Endothelial cell of umbilical vein (primary cell): Measurements from ENCODE around the gene SDR39U1. TPM values are rescaled to one million over a fixed set of nuclear protein-coding genes. Genes with fewer than 3 reads are reported as not detected.

Experiments
- BruUV-seq: library from RNA; stranded (reverse); fragments of 400-500 nt; replicated peaks from 2 replicates; lab custom pipeline; 2021; lab: Mats Ljungman, UMichigan
- CTCF ChIA-PET: fragments of 300-600, 350-600 bp; sonication (Branson Sonifier 250); formaldehyde crosslinking; loops from one replicate; lab custom pipeline; 2021; ENCODE audit warnings: antibody characterized with exemption, inconsistent platforms; lab: Charles Lee
- POLR2A ChIA-PET: fragments of 300-600, 350-600 bp; sonication (Branson Sonifier 250); formaldehyde crosslinking; loops from one replicate; lab custom pipeline; 2021; ENCODE audit warnings: antibody characterized with exemption, inconsistent platforms; lab: Charles Lee
- DNase-seq: peaks from one replicate; pipeline ENCODE4 v3.0.0-alpha.2; 2011; ENCODE audit warnings: low read depth, low spot score
- FAIRE-seq: peaks from 2 replicates; lab custom pipeline; 2011; peaks lifted over from hg19 to GRCh38; lab: Jason Lieb, UNC
- H2AFZ ChIP-seq: 2 replicates; pipeline ENCODE4 v1.6.0; 2012; ENCODE audit warnings: low read depth, low read length, control low read depth, inconsistent platforms
- H3K27ac ChIP-seq: 2 replicates; pipeline ENCODE4 v1.5.1; 2011; ENCODE audit warnings: low read depth, mild to moderate bottlenecking, control low read depth, low read length, moderate library complexity; ENCODE audit not compliant: insufficient read depth
- H3K27me3 ChIP-seq, 2 experiments: 2 replicates each; pipeline versions ENCODE4 v1.6.0 to v1.6.1; 2011; ENCODE audit warnings: low read length in 2 of 2, mixed read lengths in 1 of 2; ENCODE audit not compliant: control insufficient read depth in 2 of 2, insufficient read depth in 2 of 2
- H3K36me3 ChIP-seq, 2 experiments: 2 replicates in 1 of 2; 3 replicates in 1 of 2; pipeline ENCODE4 v1.5.1; 2011; ENCODE audit warnings: low read length in 2 of 2, mild to moderate bottlenecking in 1 of 2, moderate library complexity in 1 of 2; ENCODE audit not compliant: control insufficient read depth in 2 of 2, insufficient read depth in 2 of 2; ENCODE audit errors: extremely low read depth in 1 of 2
- H3K4me1 ChIP-seq: 3 replicates; pipeline ENCODE4 v1.5.1; 2011; ENCODE audit warnings: mild to moderate bottlenecking, low read length; ENCODE audit not compliant: control insufficient read depth, insufficient read depth; ENCODE audit errors: extremely low read depth
- H3K4me2 ChIP-seq: 2 replicates; pipeline ENCODE4 v1.6.1; 2011; ENCODE audit warnings: low read length, control low read depth, mixed read lengths; ENCODE audit not compliant: insufficient read depth
- H3K4me3 ChIP-seq, 3 experiments: fragments of 200-600 bp in 1 of 3; sonication (generic), shearing (Covaris generic) in 1 of 3; replicated peaks in 1 of 3; 2 replicates each; pipeline ENCODE4 v1.5.1; 2011 to 2016; ENCODE audit warnings: control low read depth in 3 of 3, low read length in 3 of 3, mild to moderate bottlenecking in 2 of 3, inconsistent platforms in 1 of 3, low read depth in 1 of 3, moderate library complexity in 1 of 3; ENCODE audit not compliant: insufficient read depth in 1 of 3
- H3K79me2 ChIP-seq: 2 replicates; pipeline ENCODE4 v1.6.0; 2012; ENCODE audit warnings: low read length, inconsistent platforms; ENCODE audit not compliant: control insufficient read depth, insufficient read depth
- H3K9ac ChIP-seq: replicated peaks from 2 replicates; pipeline ENCODE3; 2011; ENCODE audit warnings: low read length, control low read depth; ENCODE audit not compliant: insufficient read depth; ENCODE audit errors: extremely low read depth
- H3K9me1 ChIP-seq: replicated peaks from 3 replicates; pipeline ENCODE4 v1.6.0; 2011; ENCODE audit warnings: mild to moderate bottlenecking, low read length; ENCODE audit not compliant: control insufficient read depth, insufficient read depth; ENCODE audit errors: extremely low read depth
- H3K9me3 ChIP-seq: replicated peaks from 2 replicates; pipeline ENCODE4 v1.5.1; 2012; ENCODE audit warnings: low read length, inconsistent platforms; ENCODE audit not compliant: control insufficient read depth, insufficient read depth
- H4K20me1 ChIP-seq: replicated peaks from 2 replicates; pipeline ENCODE3; 2011; ENCODE audit warnings: mild to moderate bottlenecking, low read length; ENCODE audit not compliant: control insufficient read depth, insufficient read depth; ENCODE audit errors: extremely low read depth
- EZH2 ChIP-seq: IDR thresholded peaks from 2 replicates; pipeline ENCODE4 v1.6.1; 2012; ENCODE audit warnings: borderline replicate concordance, low read depth, mild to moderate bottlenecking, moderate library complexity, low read length, inconsistent platforms; ENCODE audit not compliant: severe bottlenecking
- FOS ChIP-seq: IDR thresholded peaks from 2 replicates; pipeline ENCODE4 v1.6.1; 2011; ENCODE audit warnings: mild to moderate bottlenecking, low read length, moderate library complexity, borderline replicate concordance; ENCODE audit not compliant: insufficient read depth
- GATA2 ChIP-seq: IDR thresholded peaks from 2 replicates; pipeline ENCODE4 v1.7.0; 2011; ENCODE audit warnings: low read depth, mild to moderate bottlenecking, moderate library complexity, mixed read lengths, low read length; ENCODE audit not compliant: insufficient read length, insufficient read depth
- JUN ChIP-seq: IDR thresholded peaks from 2 replicates; pipeline ENCODE4 v1.6.1; 2011; ENCODE audit warnings: borderline replicate concordance, low read depth; ENCODE audit not compliant: insufficient read length, insufficient read depth
- MYC ChIP-seq: IDR thresholded peaks from one replicate; pipeline ENCODE4 v1.6.1; 2011; ENCODE audit warnings: mild to moderate bottlenecking, low read depth, low read length
- POLR2A ChIP-seq: IDR thresholded peaks from 2 replicates; pipeline ENCODE4 v1.6.1; 2012; ENCODE audit warnings: low read depth, mild to moderate bottlenecking, control low read depth, low read length
- POLR2AphosphoS5 ChIP-seq: IDR thresholded peaks from 2 replicates; pipeline ENCODE4 v1.6.1; 2012; ENCODE audit warnings: low read depth, mild to moderate bottlenecking, control low read depth, low read length, moderate library complexity; ENCODE audit not compliant: insufficient read depth
- dilution Hi-C: fragments of 300-500 bp; cut with MboI; formaldehyde crosslinking; loops from one replicate; pipeline ENCODE4 v1.15.0; 2019; ENCODE audit warnings: low sequenced_read_pairs; ENCODE audit not compliant: extremely low pct_ligation_motif_present
- intact Hi-C: fragments of 100-400 bp; cut with micrococcal nuclease; formaldehyde crosslinking; loops from one replicate; pipeline ENCODE4 v1.10.0; 2022
- polyA plus RNA-seq, 4 experiments: library from polyadenylated mRNA; depleted of rRNA in 3 of 4; stranded (reverse) in 3 of 4; unstranded in 1 of 4; fragments of >200 nt; gene quantifications; 2 replicates each; pipeline versions ENCODE4 v1.2.1 to v1.2.3, GENCODE V29; 2011 to 2012; ENCODE audit warnings: missing spikeins in 1 of 4
- total RNA-seq: library from RNA; stranded (reverse); gene quantifications from 2 replicates; pipeline ENCODE4 v1.2.3, GENCODE V29; 2021
- TF ChIP-seq, protein P1 (sequence below): IDR thresholded peaks from 2 replicates; pipeline ENCODE4 v1.6.1; 2011; ENCODE audit not compliant: insufficient read depth, insufficient read length
- TF ChIP-seq, protein P2 (sequence below), 2 donors: IDR thresholded peaks; 1 replicate in 1 of 2; 2 replicates in 1 of 2; pipeline ENCODE4 v1.5.1; 2011; ENCODE audit warnings: low read length in 2 of 2, mild to moderate bottlenecking in 2 of 2, moderate library complexity in 2 of 2, control low read depth in 1 of 2, inconsistent platforms in 1 of 2, low read depth in 1 of 2; ENCODE audit not compliant: insufficient read depth in 1 of 2; ENCODE audit errors: extremely low read depth in 1 of 2

SDR39U1 gene
- total and polyA plus RNA-seq, 2 donors (not counting 3 experiments of a cell fraction or from before 2014, with no cell fraction given) = 40.2 to 72.6 TPM

DNA sequence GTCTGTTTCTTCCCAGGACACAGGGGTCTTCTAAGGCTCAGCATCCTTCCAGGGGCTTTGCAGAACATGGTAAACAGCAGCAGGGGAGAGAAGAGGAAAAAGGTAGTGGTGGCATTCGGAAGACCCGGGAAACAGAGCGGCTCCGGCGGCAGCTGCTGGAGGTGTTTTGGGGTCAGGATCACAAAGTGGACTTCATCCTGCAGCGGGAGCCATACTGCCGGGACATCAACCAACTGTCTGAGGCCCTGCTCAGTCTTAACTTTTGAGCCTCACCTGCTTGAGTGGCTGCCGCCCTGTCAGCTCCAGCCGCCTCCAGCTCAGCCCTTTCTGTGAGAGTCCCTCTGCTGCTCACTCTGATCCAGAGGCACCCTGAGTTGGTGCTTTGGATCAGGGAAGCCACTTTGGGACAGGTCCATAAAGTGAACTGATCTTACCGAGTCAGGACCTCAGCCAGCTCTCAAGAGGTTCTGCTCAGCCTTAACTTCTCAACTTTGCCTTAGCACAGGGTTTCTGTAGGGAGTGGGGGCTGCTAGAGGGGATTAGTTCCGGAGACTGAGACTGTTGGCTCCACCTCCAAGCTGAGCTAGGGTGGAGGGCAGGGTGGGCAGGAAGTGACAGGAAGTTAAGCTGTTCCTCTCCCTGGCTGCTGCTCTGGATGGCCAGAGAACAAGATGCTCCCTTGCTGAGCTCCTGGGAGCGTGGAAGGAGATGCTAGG is 5.4 kb downstream of the SDR39U1 start:
- POLR2A ChIA-PET = interaction anchor here (0.8 to 2.4 kb wide), 3 partner anchors 71 to 104 kb away, joined by 3 to 7 read pairs (median 3); no protein-coding TSS in a partner anchor
- H3K27ac ChIP-seq = peak overlapping the region; percentile 45

More for the DNA sequence above, 5.4 kb downstream of the SDR39U1 start:
- no peak overlapping the region for H3K9ac ChIP-seq
- H3K79me2 ChIP-seq = peaks cover 11% of the 10 kb centered on the region
- FAIRE-seq (peak; percentile 69), DNase-seq (peak; percentile 22)
- H4K20me1 ChIP-seq = no peaks in the 10 kb centered on the region
- no peak overlapping the region for H3K4me3 ChIP-seq
- H3K4me2 ChIP-seq = peak overlapping the region; percentile 5
- no TSS peak for BruUV-seq
- no peak overlapping the region for H2AFZ ChIP-seq
- no peaks in the 10 kb centered on the region for H3K9me3 ChIP-seq
- H3K36me3 ChIP-seq = peaks cover 13 to 35% of the 10 kb centered on the region in 2 experiments
- dilution Hi-C loops (no loop called here), intact Hi-C loops (no loop called here)
- H3K4me1 ChIP-seq = peaks cover 43% of the 10 kb centered on the region
- no peaks in the 10 kb centered on the region for H3K9me1 ChIP-seq
- no peak for TF ChIP-seq FOS
- no peak for TF ChIP-seq POLR2AphosphoS5
- TF ChIP-seq MYC = no peak
- TF ChIP-seq GATA2 = no peak
- TF ChIP-seq POLR2A = no peak
- TF ChIP-seq, protein P1, sequence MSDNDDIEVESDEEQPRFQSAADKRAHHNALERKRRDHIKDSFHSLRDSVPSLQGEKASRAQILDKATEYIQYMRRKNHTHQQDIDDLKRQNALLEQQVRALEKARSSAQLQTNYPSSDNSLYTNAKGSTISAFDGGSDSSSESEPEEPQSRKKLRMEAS = no peak
- TF ChIP-seq, protein P2, sequence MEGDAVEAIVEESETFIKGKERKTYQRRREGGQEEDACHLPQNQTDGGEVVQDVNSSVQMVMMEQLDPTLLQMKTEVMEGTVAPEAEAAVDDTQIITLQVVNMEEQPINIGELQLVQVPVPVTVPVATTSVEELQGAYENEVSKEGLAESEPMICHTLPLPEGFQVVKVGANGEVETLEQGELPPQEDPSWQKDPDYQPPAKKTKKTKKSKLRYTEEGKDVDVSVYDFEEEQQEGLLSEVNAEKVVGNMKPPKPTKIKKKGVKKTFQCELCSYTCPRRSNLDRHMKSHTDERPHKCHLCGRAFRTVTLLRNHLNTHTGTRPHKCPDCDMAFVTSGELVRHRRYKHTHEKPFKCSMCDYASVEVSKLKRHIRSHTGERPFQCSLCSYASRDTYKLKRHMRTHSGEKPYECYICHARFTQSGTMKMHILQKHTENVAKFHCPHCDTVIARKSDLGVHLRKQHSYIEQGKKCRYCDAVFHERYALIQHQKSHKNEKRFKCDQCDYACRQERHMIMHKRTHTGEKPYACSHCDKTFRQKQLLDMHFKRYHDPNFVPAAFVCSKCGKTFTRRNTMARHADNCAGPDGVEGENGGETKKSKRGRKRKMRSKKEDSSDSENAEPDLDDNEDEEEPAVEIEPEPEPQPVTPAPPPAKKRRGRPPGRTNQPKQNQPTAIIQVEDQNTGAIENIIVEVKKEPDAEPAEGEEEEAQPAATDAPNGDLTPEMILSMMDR (IDR thresholded peaks at IDR 0.05; ENCODE audit: extremely low read depth in 1 of 2, insufficient read depth in 1 of 2, low read depth in 1 of 2, low read length in 2 of 2) = no peak
- no peak for TF ChIP-seq EZH2
- no peak for TF ChIP-seq JUN
- CTCF ChIA-PET = interaction anchor here (0.7 to 10.2 kb wide), 23 partner anchors 12 to 194 kb away, joined by 3 to 811 read pairs (median 7); partner anchors contain the start of genes ADCY4, CIDEB, LTB4R and LTB4R2
- no peaks in the 10 kb centered on the region for H3K27me3 ChIP-seq
